ENCODE results near the gene PLPPR1.

The PLPPR1 gene

DNA sequence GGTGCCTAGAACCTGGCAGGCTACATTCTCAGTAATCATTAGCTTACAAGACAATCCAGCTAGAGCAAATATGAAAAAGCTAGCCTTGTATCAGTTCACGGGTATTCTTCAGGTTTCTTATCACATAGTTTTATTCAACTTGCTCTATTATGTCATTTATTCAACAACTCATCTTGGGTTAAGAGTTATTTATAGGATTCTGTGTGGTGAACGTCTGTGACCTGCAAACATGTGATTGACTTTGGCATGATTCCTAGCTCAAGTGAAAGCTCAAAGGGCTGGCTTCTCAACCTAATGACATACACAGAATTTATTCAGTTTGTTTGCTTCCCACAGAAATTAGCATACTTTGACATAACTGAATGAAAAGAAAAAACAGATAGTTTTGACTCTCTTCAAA, 173.1 kb downstream of the PLPPR1 start:
- CTCF ChIA-PET, result no interaction called here
- H3K4me3 ChIP-seq (ENCODE audit: low read depth, low read length), result no peak overlapping the region
- POLR2A ChIA-PET, result no interaction called here
- no peak for DNase-seq (ENCODE audit: low read depth, low spot score)
- TF ChIP-seq, protein P1, sequence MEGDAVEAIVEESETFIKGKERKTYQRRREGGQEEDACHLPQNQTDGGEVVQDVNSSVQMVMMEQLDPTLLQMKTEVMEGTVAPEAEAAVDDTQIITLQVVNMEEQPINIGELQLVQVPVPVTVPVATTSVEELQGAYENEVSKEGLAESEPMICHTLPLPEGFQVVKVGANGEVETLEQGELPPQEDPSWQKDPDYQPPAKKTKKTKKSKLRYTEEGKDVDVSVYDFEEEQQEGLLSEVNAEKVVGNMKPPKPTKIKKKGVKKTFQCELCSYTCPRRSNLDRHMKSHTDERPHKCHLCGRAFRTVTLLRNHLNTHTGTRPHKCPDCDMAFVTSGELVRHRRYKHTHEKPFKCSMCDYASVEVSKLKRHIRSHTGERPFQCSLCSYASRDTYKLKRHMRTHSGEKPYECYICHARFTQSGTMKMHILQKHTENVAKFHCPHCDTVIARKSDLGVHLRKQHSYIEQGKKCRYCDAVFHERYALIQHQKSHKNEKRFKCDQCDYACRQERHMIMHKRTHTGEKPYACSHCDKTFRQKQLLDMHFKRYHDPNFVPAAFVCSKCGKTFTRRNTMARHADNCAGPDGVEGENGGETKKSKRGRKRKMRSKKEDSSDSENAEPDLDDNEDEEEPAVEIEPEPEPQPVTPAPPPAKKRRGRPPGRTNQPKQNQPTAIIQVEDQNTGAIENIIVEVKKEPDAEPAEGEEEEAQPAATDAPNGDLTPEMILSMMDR (IDR thresholded peaks at IDR 0.05; ENCODE audit: insufficient read depth, low read length, missing control alignments), result no peak

DNA sequence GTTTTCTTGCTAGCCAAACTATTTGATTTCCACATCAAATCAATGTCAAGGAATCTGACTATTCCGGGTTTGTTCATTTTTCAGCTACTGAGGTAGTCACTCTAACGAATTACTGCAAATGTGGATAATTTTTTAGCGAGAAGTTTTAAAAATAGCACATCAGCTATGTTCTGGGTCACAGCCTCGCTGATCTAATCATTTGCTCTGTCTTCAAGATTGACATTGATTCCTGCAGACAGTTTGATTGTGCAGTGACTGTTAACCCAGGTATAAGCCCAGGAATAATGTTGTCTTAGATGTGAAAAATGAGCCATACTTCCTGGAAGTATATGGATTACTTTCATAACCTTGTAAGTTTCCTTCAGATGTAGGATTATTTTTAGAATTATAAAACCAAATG, 181.1 kb downstream of the PLPPR1 start:
- ChIA-PET CTCF (no interaction called here), POLR2A (no interaction called here)
- DNase-seq (ENCODE audit: low read depth, low spot score), result no peak
- H3K4me3 ChIP-seq (ENCODE audit: low read depth, low read length), result no peak overlapping the region
- TF ChIP-seq, protein P1 (IDR thresholded peaks at IDR 0.05; ENCODE audit: insufficient read depth, low read length, missing control alignments), result no peak

DNA sequence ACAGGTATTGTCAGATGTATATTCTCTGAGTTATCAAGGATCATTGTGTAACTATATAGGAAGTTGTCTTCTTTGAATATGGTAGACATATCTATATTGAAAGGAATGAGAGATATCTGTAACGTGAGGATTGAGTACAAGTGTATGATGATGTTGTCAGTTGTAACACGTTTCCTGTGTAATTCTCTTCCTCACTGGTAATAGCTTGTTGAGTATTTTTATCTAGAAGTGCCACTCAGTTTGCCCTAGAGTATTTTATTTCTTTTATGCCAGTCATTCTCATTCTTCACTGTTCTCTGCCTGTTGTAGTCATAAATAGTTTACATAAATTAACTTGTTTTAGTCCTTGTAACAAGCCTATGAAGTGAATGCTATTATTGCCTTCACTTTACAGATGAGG, 184.1 kb downstream of the PLPPR1 start:
- CTCF ChIA-PET, result no interaction called here
- no peak for DNase-seq (ENCODE audit: low read depth, low spot score)
- TF ChIP-seq, protein P1 (IDR thresholded peaks at IDR 0.05; ENCODE audit: insufficient read depth, low read length, missing control alignments), result no peak
- no peak overlapping the region for H3K4me3 ChIP-seq (ENCODE audit: low read depth, low read length)
- POLR2A ChIA-PET, result no interaction called here

DNA sequence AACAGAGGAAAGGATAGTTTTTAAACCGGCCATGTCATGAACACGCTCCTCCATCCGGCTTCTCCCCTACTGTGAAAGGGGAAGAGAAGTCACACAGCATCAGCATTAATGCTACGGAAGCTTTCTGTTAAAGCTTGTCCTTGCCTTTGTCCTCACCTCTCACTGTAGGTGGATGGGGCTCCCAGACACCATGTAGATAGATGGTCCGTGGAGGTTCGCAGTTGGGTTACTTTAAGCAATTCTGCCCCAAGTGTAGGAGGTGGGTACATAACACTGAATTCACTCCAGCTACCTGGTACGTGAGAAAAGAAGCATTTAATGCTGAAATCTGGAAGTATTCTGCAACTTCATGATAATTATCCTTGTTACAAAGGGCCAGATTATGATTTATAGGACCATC, 190.5 kb downstream of the PLPPR1 start:
- DNase-seq (ENCODE audit: low read depth, low spot score), result no peak
- TF ChIP-seq, protein P1 (IDR thresholded peaks at IDR 0.05; ENCODE audit: insufficient read depth, low read length, missing control alignments), result no peak
- POLR2A ChIA-PET, result no interaction called here

DNA sequence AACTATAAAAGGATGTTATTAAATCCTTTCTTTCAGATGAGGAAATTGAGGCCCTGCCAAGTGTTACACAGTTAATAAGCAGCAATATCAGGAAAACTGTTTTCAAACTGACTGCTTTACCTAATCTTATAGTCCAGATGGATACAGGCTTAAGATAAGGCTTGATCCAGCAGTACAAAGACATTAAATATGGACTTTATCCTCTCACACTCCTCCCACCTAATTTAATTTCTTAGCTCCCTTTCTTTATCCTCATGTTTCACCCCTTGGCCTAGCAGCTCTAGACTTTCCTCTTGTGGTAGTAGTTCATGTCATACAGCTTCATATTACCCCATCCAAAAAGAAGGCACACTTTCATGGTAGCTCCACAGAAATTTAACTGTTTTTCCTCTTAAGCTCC, 191.8 kb downstream of the PLPPR1 start:
- no peak for DNase-seq (ENCODE audit: low read depth, low spot score)
- TF ChIP-seq, protein P1 (IDR thresholded peaks at IDR 0.05; ENCODE audit: insufficient read depth, low read length, missing control alignments), result no peak
- POLR2A ChIA-PET, result no interaction called here
- CTCF ChIA-PET, result no interaction called here
- no peak overlapping the region for H3K4me3 ChIP-seq (ENCODE audit: low read depth, low read length)

More for the DNA sequence above, 190.5 kb downstream of the PLPPR1 start:
- H3K4me3 ChIP-seq (ENCODE audit: low read depth, low read length), result no peak overlapping the region
- CTCF ChIA-PET, result no interaction called here

DNA sequence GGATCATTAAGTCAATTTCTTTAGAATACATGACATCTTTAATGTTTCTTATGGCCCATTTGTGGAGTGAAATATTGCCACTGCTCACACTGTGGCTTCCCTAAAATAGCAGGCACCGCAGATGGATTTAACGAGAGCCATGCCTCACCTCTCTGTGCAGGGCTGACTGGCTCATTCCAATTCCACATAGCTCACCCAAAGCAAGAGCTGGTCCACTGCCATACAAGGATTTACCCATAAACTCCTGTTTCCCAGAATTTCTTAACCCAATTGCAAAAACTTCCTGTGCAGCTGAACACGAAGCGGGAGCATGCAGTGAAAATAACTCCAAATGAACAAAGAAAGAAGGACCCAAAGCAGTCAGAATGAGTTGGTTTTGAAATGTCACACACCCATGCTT, 196.7 kb downstream of the PLPPR1 start:
- CTCF ChIA-PET, result interaction anchor here (1.0 kb wide), 1 partner anchor 10 kb away, joined by 3 read pairs; no protein-coding TSS in a partner anchor
- TF ChIP-seq, protein P1 (IDR thresholded peaks at IDR 0.05; ENCODE audit: insufficient read depth, low read length, missing control alignments), result no peak
- DNase-seq (ENCODE audit: low read depth, low spot score), result no peak
- H3K4me3 ChIP-seq (ENCODE audit: low read depth, low read length), result no peak overlapping the region
- POLR2A ChIA-PET, result no interaction called here

Measured in AG04449 (cell line).